K562 (cell line): ENCODE data around the gene GNAI2. TPM values are rescaled to one million over a fixed set of nuclear protein-coding genes. Genes with fewer than 3 reads are reported as not detected.

Experiments used
- ARNT ChIP-seq, 2 experiments: fragments of 450-650 bp; IDR thresholded peaks; 2 replicates each; pipeline ENCODE4 v1.6.1; 2016; ENCODE audit warnings: mild to moderate bottlenecking in 1 of 2
- BRCA1 ChIP-seq, 2 experiments: fragments of 450-650 bp in 1 of 2; sonication (generic) in 1 of 2; formaldehyde crosslinking in 1 of 2; IDR thresholded peaks; 2 replicates each; pipeline versions ENCODE4 v1.5.0 to v1.6.1; 2017 to 2020; ENCODE audit warnings: mild to moderate bottlenecking in 1 of 2, missing genetic modification reagents in 1 of 2
- CREBBP ChIP-seq: IDR thresholded peaks from one replicate; pipeline ENCODE4 v1.6.1; 2012; ENCODE audit warnings: low read depth, mild to moderate bottlenecking, control low read depth, inconsistent platforms, low read length
- DLX4 ChIP-seq: fragments of 250-450 bp; sonication (Bioruptor Pico); IDR thresholded peaks from 2 replicates; pipeline ENCODE4 v1.6.1; 2021; ENCODE audit warnings: mild to moderate bottlenecking
- EGR1 ChIP-seq: fragments of 450-650 bp; conservative IDR thresholded peaks from 2 replicates; pipeline ENCODE4 v1.6.1; 2017; ENCODE audit warnings: mild to moderate bottlenecking
- ELK3 ChIP-seq: fragments of 450-650 bp; formaldehyde crosslinking; IDR thresholded peaks from 2 replicates; pipeline ENCODE4 v1.4.0; 2020; ENCODE audit warnings: mild to moderate bottlenecking
- EP300 ChIP-seq: IDR thresholded peaks from 2 replicates; pipeline ENCODE4 v1.6.1; 2012; ENCODE audit warnings: low read length, improper control_type of control experiment
- FOXK2 ChIP-seq, 2 experiments: fragments of 450-650 bp; IDR thresholded peaks in 1 of 2; conservative IDR thresholded peaks in 1 of 2; 2 replicates each; pipeline ENCODE4 v1.6.1; 2016; ENCODE audit warnings: low read depth in 2 of 2, mild to moderate bottlenecking in 1 of 2
- FOXO4 ChIP-seq: fragments of 450-650 bp; formaldehyde crosslinking; IDR thresholded peaks from 2 replicates; pipeline ENCODE4 v1.4.0; 2020; ENCODE audit warnings: mild to moderate bottlenecking, moderate library complexity
- MYC ChIP-seq, 2 experiments: fragments of 250-450 bp in 1 of 2; sonication (Bioruptor Pico) in 1 of 2; IDR thresholded peaks; 2 replicates each; pipeline versions ENCODE4 v1.5.1 to v1.6.1; 2012 to 2021; ENCODE audit warnings: low read depth in 2 of 2, borderline replicate concordance in 1 of 2, improper control_type of control experiment in 1 of 2, low read length in 1 of 2, mild to moderate bottlenecking in 1 of 2, moderate library complexity in 1 of 2
- SLC30A9 ChIP-seq: fragments of 250-450 bp; sonication (Bioruptor Pico); IDR thresholded peaks from 2 replicates; pipeline ENCODE4 v1.8.0; 2022; ENCODE audit warnings: mild to moderate bottlenecking, moderate library complexity
- SRF ChIP-seq, 2 experiments: fragments of 250-450, 450-650 bp in 1 of 2; sonication (Bioruptor Pico) in 1 of 2; sonication (generic) in 1 of 2; formaldehyde crosslinking; IDR thresholded peaks; 2 replicates each; pipeline versions ENCODE4 v1.5.0 to v1.5.1; 2020 to 2022; ENCODE audit warnings: mild to moderate bottlenecking in 1 of 2, missing genetic modification reagents in 1 of 2
- SRSF3 ChIP-seq: fragments of 200-400 bp; formaldehyde crosslinking; IDR thresholded peaks from 2 replicates; pipeline ENCODE4 v1.6.1; 2016; ENCODE audit warnings: mild to moderate bottlenecking, low read length, moderate library complexity; ENCODE audit not compliant: insufficient read depth
- ZBTB17 ChIP-seq: fragments of 450-650 bp; formaldehyde crosslinking; IDR thresholded peaks from 2 replicates; pipeline ENCODE4 v1.4.0; 2020; ENCODE audit warnings: mild to moderate bottlenecking
- ZNF143 ChIP-seq: sonication (generic); formaldehyde crosslinking; IDR thresholded peaks from 2 replicates; pipeline ENCODE4 v1.9.0; 2022; ENCODE audit warnings: mild to moderate bottlenecking, missing genetic modification reagents
- ZNF253 ChIP-seq: fragments of 250-450 bp; sonication (Bioruptor Pico); conservative IDR thresholded peaks from 2 replicates; pipeline ENCODE4 v1.6.1; 2021; ENCODE audit warnings: mild to moderate bottlenecking
- ZNF512 ChIP-seq: IDR thresholded peaks from 2 replicates; pipeline ENCODE4 v1.6.1; 2016; ENCODE audit warnings: missing genetic modification characterization, missing compliant biosample characterization
- polyA plus RNA-seq, 8 experiments: library from polyadenylated mRNA; depleted of rRNA in 4 of 8; stranded (reverse) in 5 of 8; unstranded in 3 of 8; fragments of >200 nt; fragmentation: Nextera tagmentation in 2 of 8; fragmentation: Illumina TruSeq in 1 of 8; extraction: Ambion mirVana in 2 of 8; extraction: Trizol in 1 of 8; gene quantifications; 2 replicates each; pipeline versions ENCODE4 v1.2.1 to v1.2.3, GENCODE V29; 2011 to 2014; ENCODE audit warnings: inconsistent platforms in 1 of 8, missing spikeins in 1 of 8
- total RNA-seq, 7 experiments: library from RNA; depleted of rRNA in 6 of 7; stranded (reverse); fragments of >200 nt in 6 of 7; fragmentation: Illumina TruSeq in 2 of 7; extraction: Trizol in 2 of 7; gene quantifications; 2 replicates each; pipeline versions ENCODE4 v1.2.1 to v1.2.3, GENCODE V29; 2011 to 2021; ENCODE audit warnings: low replicate concordance in 1 of 7

GNAI2 gene
- total and polyA plus RNA-seq, 9 of the 15 experiments (the other 6 are each of a cell fraction or from before 2014, with no cell fraction given): 1.1 to 72.2 (median 42.7) TPM

- TF ChIP-seq ZNF512 (tag): no peak
- no peak for TF ChIP-seq FOXO4
- no peak for TF ChIP-seq ZNF253 (CRISPR knock-in tag)
- TF ChIP-seq ELK3 (CRISPR knock-in tag): no peak
- TF ChIP-seq ZNF143: no peak
- TF ChIP-seq ZBTB17 (CRISPR knock-in tag): no peak
- TF ChIP-seq ARNT (IDR thresholded peaks at IDR 0.05): no peak
- TF ChIP-seq SRF (CRISPR knock-in tag; IDR thresholded peaks at IDR 0.05): no peak
- TF ChIP-seq SLC30A9 (CRISPR knock-in tag): no peak
- no peak for TF ChIP-seq BRCA1 (IDR thresholded peaks at IDR 0.05)
- TF ChIP-seq BRCA1 (CRISPR knock-in tag; IDR thresholded peaks at IDR 0.05): no peak
- no peak for TF ChIP-seq DLX4 (CRISPR knock-in tag)
- no peak for TF ChIP-seq FOXK2 (conservative IDR thresholded peaks at IDR 0.05 in 1 of 2, IDR thresholded peaks at IDR 0.05 in 1 of 2; ENCODE audit: low read depth in 2 of 2)
- TF ChIP-seq MYC (IDR thresholded peaks at IDR 0.05; ENCODE audit: low read depth, low read length): peak; percentile 63
- no peak for TF ChIP-seq MYC (CRISPR knock-in tag; IDR thresholded peaks at IDR 0.05; ENCODE audit: borderline replicate concordance, low read depth)
- no peak for TF ChIP-seq EP300
- peak; percentile 72 for TF ChIP-seq EGR1
- TF ChIP-seq SRSF3: no peak
- TF ChIP-seq CREBBP: no peak
Observed at GRCh38 chr3:50260027-50260941, 24.3 kb downstream of the GNAI2 start (continued).
